Gastroesophageal sphincter (tissue), 4 donors: ENCODE measurements around the gene CHTF18. TPM values are rescaled to one million over a fixed set of nuclear protein-coding genes. Genes with fewer than 3 reads are reported as not detected.

ENCODE experiments used
- ATAC-seq: fragments of 150-250 bp; one replicate; pipeline ENCODE4 v1.9.1; 2016; ENCODE audit warnings: mild to moderate bottlenecking, moderate library complexity
- H3K27ac ChIP-seq, 4 donors: fragments of 200-600 bp; sonication (generic) in 3 of 4; 1 replicate in 3 of 4; 2 replicates in 1 of 4; pipeline ENCODE4 v1.5.1; 2016 to 2019
- H3K27me3 ChIP-seq: fragments of 200-600 bp; sonication (generic); one replicate; pipeline ENCODE4 v1.5.1; 2019
- H3K36me3 ChIP-seq, 2 donors: fragments of 200-600 bp; sonication (generic); one replicate each; pipeline ENCODE4 v1.5.1; 2019; ENCODE audit warnings: control low read depth in 1 of 2
- H3K4me1 ChIP-seq, 3 donors: fragments of 200-600 bp; sonication (generic); 1 replicate in 2 of 3; 2 replicates in 1 of 3; pipeline ENCODE4 v1.5.1; 2016 to 2019; ENCODE audit warnings: control low read depth in 2 of 3
- H3K4me3 ChIP-seq, 2 donors: fragments of 200-600 bp; sonication (generic); one replicate each; pipeline ENCODE4 v1.5.1; 2019; ENCODE audit warnings: mild to moderate bottlenecking in 1 of 2, moderate library complexity in 1 of 2
- H3K9me3 ChIP-seq, 3 donors: fragments of 200-600 bp; sonication (generic); one replicate each; pipeline ENCODE4 v1.5.1; 2017 to 2019; ENCODE audit warnings: control low read depth in 2 of 3
- EP300 ChIP-seq: sonication (generic); formaldehyde crosslinking; IDR thresholded peaks from one replicate; pipeline ENCODE4 v1.6.1; 2017; ENCODE audit warnings: antibody characterized with exemption, mild to moderate bottlenecking
- POLR2A ChIP-seq, 2 donors: fragments of 450-650 bp; IDR thresholded peaks; one replicate each; pipeline ENCODE4 v1.6.1; 2017; ENCODE audit warnings: antibody characterized with exemption in 2 of 2, mild to moderate bottlenecking in 2 of 2, moderate library complexity in 1 of 2
- POLR2AphosphoS5 ChIP-seq: sonication (generic); formaldehyde crosslinking; IDR thresholded peaks from one replicate; pipeline ENCODE4 v1.6.1; 2017; ENCODE audit warnings: antibody characterized with exemption
- WGBS, 2 donors: methylation state at CpG; one replicate each; pipeline ENCODE4 v1.1.5; 2018; ENCODE audit warnings: low coverage in 1 of 2; 5-methylcytosine and 5-hydroxymethylcytosine counted together
- total RNA-seq, 4 donors: library from RNA; depleted of rRNA; stranded (reverse); fragments of >200 nt; gene quantifications; one replicate each; pipeline ENCODE4 v1.1.0, GENCODE V29; 2016
- TF ChIP-seq, protein P1 (sequence below), 4 experiments: fragments of 200-600 bp in 2 of 4; fragments of 450-650 bp in 2 of 4; sonication (generic) in 1 of 4; IDR thresholded peaks; one replicate each; pipeline ENCODE4 v1.5.1; 2017 to 2019; ENCODE audit warnings: antibody characterized with exemption in 4 of 4, mild to moderate bottlenecking in 2 of 4, moderate library complexity in 2 of 4

The CHTF18 gene
- total RNA-seq, 4 donors from 2014 or later, result 4.6 to 10.9 (median 8.3) TPM

DNA sequence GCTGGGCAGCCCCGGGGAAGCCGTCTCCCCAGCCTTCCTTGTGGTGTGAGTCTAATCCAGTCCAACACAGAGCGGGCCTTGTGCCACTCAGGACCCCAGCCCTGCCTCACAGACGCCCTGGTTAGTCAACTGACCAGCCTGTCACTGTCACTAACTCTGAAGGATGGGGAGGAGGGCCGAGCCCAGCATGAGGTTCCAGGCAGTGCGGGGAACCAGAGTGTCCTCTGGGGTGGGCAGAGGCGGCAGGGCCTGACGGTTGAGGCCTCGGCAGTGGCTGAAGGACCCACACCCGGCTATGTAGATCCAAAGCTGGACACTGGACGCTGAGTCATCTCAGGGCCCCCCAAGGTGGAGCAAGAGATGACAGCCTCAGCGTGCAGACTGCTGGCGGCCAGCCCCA lies 8.9 kb upstream of the CHTF18 start:
- no peak overlapping the region for H3K27ac ChIP-seq
- no peak overlapping the region for H3K4me3 ChIP-seq
- H3K36me3 ChIP-seq, result no peaks in the 10 kb centered on the region
- no peaks in the 10 kb centered on the region for H3K9me3 ChIP-seq
- no CpG with 5 or more reads among the region's 13 CpGs for WGBS, 2 donors
- H3K4me1 ChIP-seq, result peaks cover 0 to 12% (median 7%) of the 10 kb centered on the region in 3 donors
- TF ChIP-seq, protein P1, sequence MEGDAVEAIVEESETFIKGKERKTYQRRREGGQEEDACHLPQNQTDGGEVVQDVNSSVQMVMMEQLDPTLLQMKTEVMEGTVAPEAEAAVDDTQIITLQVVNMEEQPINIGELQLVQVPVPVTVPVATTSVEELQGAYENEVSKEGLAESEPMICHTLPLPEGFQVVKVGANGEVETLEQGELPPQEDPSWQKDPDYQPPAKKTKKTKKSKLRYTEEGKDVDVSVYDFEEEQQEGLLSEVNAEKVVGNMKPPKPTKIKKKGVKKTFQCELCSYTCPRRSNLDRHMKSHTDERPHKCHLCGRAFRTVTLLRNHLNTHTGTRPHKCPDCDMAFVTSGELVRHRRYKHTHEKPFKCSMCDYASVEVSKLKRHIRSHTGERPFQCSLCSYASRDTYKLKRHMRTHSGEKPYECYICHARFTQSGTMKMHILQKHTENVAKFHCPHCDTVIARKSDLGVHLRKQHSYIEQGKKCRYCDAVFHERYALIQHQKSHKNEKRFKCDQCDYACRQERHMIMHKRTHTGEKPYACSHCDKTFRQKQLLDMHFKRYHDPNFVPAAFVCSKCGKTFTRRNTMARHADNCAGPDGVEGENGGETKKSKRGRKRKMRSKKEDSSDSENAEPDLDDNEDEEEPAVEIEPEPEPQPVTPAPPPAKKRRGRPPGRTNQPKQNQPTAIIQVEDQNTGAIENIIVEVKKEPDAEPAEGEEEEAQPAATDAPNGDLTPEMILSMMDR (IDR thresholded peaks at IDR 0.05), result no peak
- TF ChIP-seq POLR2A (IDR thresholded peaks at IDR 0.05) (no peak), EP300 (no peak), POLR2AphosphoS5 (no peak)
- H3K27me3 ChIP-seq, result peaks cover 91% of the 10 kb centered on the region
- no peak for ATAC-seq

DNA sequence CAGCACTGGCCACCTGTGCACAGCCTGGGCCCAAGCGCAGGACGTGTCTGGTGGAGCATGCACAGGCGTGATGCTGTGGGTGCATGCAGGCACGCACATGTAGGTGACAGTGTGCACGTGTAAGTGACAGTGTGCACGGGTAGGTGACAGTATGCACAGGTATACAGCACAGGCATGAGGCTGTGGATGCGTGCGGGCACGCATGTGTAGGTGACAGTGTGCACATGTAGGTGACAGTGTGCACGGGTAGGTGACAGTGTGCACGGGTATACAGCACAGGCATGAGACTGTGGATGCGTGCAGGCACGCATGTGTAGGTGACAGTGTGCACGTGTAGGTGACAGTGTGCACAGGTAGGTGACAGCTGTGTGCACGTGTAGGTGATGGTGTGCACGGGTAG lies 8.1 kb upstream of the CHTF18 start:
- 80 to 89% methylated on average over 9 to 12 of the region's 16 CpGs for WGBS, 2 donors
- TF ChIP-seq POLR2A (IDR thresholded peaks at IDR 0.05), result no peak
- no peak for TF ChIP-seq EP300
- no peak for TF ChIP-seq POLR2AphosphoS5
- TF ChIP-seq, protein P1 (IDR thresholded peaks at IDR 0.05), result no peak
- H3K4me3 ChIP-seq, result no peak overlapping the region
- H3K27me3 ChIP-seq, result peaks cover 84% of the 10 kb centered on the region
- H3K27ac ChIP-seq, result no peak overlapping the region
- no peaks in the 10 kb centered on the region for H3K36me3 ChIP-seq
- no peak for ATAC-seq
- peaks cover 0 to 13% (median 7%) of the 10 kb centered on the region in 3 donors for H3K4me1 ChIP-seq
- H3K9me3 ChIP-seq, result no peaks in the 10 kb centered on the region

DNA sequence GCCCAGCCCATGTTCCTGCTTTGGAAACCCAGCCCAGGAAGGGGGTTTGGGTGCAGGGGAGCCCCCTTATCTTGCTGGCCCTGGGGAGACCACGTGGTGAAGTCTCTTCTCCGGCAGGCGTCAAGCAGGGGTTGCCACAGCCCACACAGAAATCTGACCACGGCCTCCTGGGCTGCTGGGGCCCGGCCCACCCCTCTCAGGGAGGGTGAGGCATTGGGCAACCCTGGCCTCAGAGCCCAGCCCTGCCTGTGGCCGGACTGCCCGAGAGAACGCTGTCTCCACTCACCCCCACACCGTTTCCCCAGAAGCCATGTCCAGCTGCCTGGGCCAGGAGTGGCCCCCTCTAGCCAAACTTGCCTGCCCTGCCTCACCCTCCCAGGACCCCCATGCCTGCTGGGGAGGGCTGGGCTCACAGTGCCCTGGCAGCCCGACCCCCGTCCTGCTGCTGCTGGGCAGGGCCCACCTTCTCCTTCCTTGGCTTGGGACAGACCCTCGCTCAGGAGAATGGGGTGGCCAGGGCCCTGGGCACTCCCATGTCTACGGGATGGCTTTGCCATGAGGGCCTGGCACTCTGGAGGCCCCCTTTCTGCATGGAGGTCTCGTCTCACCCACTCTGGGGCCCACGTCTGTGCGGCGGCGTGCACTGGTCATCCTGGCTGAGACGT lies 6.9 kb upstream of the CHTF18 start:
- TF ChIP-seq EP300 (no peak), POLR2AphosphoS5 (no peak)
- TF ChIP-seq, protein P1 (IDR thresholded peaks at IDR 0.05), result no peak
- peaks cover 72% of the 10 kb centered on the region for H3K27me3 ChIP-seq
- H3K27ac ChIP-seq, result no peak overlapping the region
- peaks cover 0 to 10% of the 10 kb centered on the region in 2 donors for H3K36me3 ChIP-seq
- no CpG with 5 or more reads among the region's 19 CpGs for WGBS, 2 donors
- no peak for ATAC-seq
- no peaks in the 10 kb centered on the region for H3K9me3 ChIP-seq
- no peak overlapping the region for H3K4me3 ChIP-seq
- H3K4me1 ChIP-seq, result peaks cover 0 to 19% (median 7%) of the 10 kb centered on the region in 3 donors

DNA sequence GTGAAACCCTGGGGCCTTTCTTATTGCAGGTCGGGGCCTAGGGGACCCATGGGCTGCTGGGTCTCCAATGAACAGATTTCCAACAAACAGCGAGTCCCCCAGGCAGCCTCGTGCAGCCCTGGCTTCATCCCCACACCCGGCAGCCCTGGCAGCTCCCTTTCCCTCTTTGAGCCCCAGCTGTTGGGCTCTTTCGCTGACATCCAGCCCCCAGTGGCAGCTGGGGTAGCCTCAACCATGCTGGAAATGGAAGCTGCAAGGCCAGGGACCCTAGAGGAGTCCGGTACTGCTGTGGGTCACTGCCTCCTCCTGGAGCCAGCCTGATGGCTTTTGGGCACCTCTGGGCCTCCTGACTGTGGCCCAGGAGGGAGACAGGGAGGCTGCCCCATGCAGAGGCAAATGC lies 6.2 kb upstream of the CHTF18 start:
- no peak overlapping the region for H3K4me3 ChIP-seq
- H3K27me3 ChIP-seq, result peaks cover 64% of the 10 kb centered on the region
- peaks cover 0 to 26% (median 12%) of the 10 kb centered on the region in 3 donors for H3K4me1 ChIP-seq
- H3K36me3 ChIP-seq, result peaks cover 0 to 16% of the 10 kb centered on the region in 2 donors
- ATAC-seq, result no peak
- no CpG with 5 or more reads among the region's 6 CpGs for WGBS, 2 donors
- H3K9me3 ChIP-seq, result no peaks in the 10 kb centered on the region
- TF ChIP-seq POLR2A (IDR thresholded peaks at IDR 0.05) (no peak), EP300 (no peak), POLR2AphosphoS5 (no peak)
- TF ChIP-seq, protein P1 (IDR thresholded peaks at IDR 0.05), result no peak
- H3K27ac ChIP-seq, result no peak overlapping the region

DNA sequence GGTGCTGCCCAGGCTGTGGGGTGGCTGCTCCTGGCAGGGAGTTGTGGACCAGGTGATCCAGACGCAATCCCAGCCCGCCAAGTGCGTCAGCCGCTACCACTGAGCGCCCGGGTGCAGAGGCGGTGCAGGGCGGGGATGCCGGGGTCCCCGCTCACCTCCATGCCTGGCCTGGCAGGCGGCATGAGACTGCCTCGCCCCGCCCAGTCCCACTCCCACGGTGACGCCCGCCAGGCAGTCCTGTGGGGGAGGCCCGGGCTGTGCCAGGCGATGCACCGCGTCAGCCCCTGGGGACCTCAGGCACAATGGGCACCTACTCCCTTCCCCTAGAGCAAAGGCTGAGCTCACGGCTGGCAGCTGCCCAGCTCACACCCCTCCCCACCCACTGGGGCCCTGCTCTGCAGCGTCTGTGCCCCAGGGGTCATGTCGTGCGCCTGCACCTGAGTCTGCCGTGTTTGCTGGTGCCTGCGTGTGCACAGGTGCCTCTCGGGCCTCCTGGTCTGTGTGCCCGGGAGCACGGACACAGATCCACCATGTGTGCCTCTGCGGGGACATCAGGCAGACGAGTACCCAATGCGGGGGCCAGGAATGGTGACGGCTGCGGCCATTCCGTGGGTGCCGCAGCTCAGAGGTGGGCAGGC lies 5.5 kb upstream of the CHTF18 start:
- Histone ChIP-seq H3K27ac (no peak overlapping the region), H3K9me3 (no peaks in the 10 kb centered on the region), H3K4me3 (no peak overlapping the region), H3K4me1 (peaks cover 0 to 32% (median 17%) of the 10 kb centered on the region in 3 donors), H3K27me3 (peaks cover 60% of the 10 kb centered on the region), H3K36me3 (peaks cover 0 to 16% of the 10 kb centered on the region in 2 donors)
- no peak for ATAC-seq
- no CpG with 5 or more reads among the region's 36 CpGs for WGBS, 2 donors
- TF ChIP-seq, protein P1 (IDR thresholded peaks at IDR 0.05), result no peak
- no peak for TF ChIP-seq POLR2A (IDR thresholded peaks at IDR 0.05)
- TF ChIP-seq EP300, result no peak
- no peak for TF ChIP-seq POLR2AphosphoS5
